Posterior cingulate gyrus (tissue), 11 donors: ENCODE data around the gene ZNF587.
"Not testable (repeated sequence)": the region's sequence is repeated elsewhere in the genome, so short reads cannot be mapped to it uniquely, and the experiment has no call there.

Experiments
- DNase-seq, 10 donors: peaks; one replicate each; pipeline versions ENCODE4 v3.0.0 to v3.0.0-alpha.2; 2020 to 2021; ENCODE audit warnings: mixed read lengths in 3 of 10
- intact Hi-C: fragments of 100-400 bp; cut with DNase I; formaldehyde crosslinking; loops from one replicate; pipeline ENCODE4 v1.15.1; 2023

ZNF587 gene

GRCh38 chr19:57872450-57872849 lies 22.8 kb downstream of the ZNF587 start:
- intact Hi-C loops, result no loop called here

GRCh38 chr19:57873883-57874799 lies 24.5 kb downstream of the ZNF587 start:
- intact Hi-C loops, DNase-seq: not testable (repeated sequence)

More at GRCh38 chr19:57872450-57872849, 22.8 kb downstream of the ZNF587 start:
- DNase-seq, result no peak

GRCh38 chr19:57886046-57886445 lies 36.4 kb downstream of the ZNF587 start:
- intact Hi-C loops, result no loop called here

GRCh38 chr19:57887195-57887941 lies 37.7 kb downstream of the ZNF587 start:
- no peak for DNase-seq
- intact Hi-C loops, result no loop called here

More at GRCh38 chr19:57886046-57886445, 36.4 kb downstream of the ZNF587 start:
- DNase-seq, result no peak

GRCh38 chr19:57888107-57888559 lies 38.5 kb downstream of the ZNF587 start:
- no peak for DNase-seq

GRCh38 chr19:57888560-57889231 lies 39.0 kb downstream of the ZNF587 start, which contains the start of gene ZNF814:
Gene ZNF814 (minus strand): TSS chr19:57889037. CDS start chr19:57888802, 235 bp downstream.
- intact Hi-C loops, result no loop called here
- peak; percentile 64 to 97 (median 88) for DNase-seq

More at GRCh38 chr19:57888107-57888559, 38.5 kb downstream of the ZNF587 start:
- intact Hi-C loops, result no loop called here

- not testable (repeated sequence) for DNase-seq
Measured at GRCh38 chr19:57890706-57891105, 41.0 kb downstream of the ZNF587 start.

GRCh38 chr19:57900311-57900710 lies 50.7 kb downstream of the ZNF587 start:
- no peak for DNase-seq
- intact Hi-C loops, result no loop called here

More at GRCh38 chr19:57890706-57891105, 41.0 kb downstream of the ZNF587 start:
- intact Hi-C loops, result not testable (repeated sequence)

GRCh38 chr19:57903618-57904184 lies 54.0 kb downstream of the ZNF587 start:
- no peak for DNase-seq
- intact Hi-C loops, result no loop called here

- intact Hi-C loops, result no loop called here
- DNase-seq, result no peak
Measured at GRCh38 chr19:57905258-57905657, 55.6 kb downstream of the ZNF587 start.

- intact Hi-C loops, result no loop called here
- DNase-seq, result no peak
Measured at GRCh38 chr19:57907394-57907793, 57.7 kb downstream of the ZNF587 start.

- DNase-seq, result no peak
- intact Hi-C loops, result no loop called here
Measured at GRCh38 chr19:57914531-57914930, 64.9 kb downstream of the ZNF587 start.
